Liver (tissue), 9 donors: Measurements from ENCODE around the gene KAT6B. TPM values are rescaled to one million over a fixed set of nuclear protein-coding genes. Genes with fewer than 3 reads are reported as not detected.

ENCODE experiments used
- DNase-seq: peaks from one replicate; pipeline ENCODE4 v3.0.0-alpha.2; 2017; ENCODE audit warnings: low spot score
- H3K27ac ChIP-seq, 2 donors: one replicate each; pipeline ENCODE4 v1.7.0; 2013; ENCODE audit warnings: inconsistent platforms in 2 of 2, low read length in 2 of 2, control low read depth in 1 of 2, low read depth in 1 of 2, mild to moderate bottlenecking in 1 of 2
- H3K27me3 ChIP-seq, 4 donors: one replicate each; pipeline versions ENCODE4 v1.6.1 to v1.7.0; 2013; ENCODE audit warnings: low read length in 3 of 4, inconsistent platforms in 1 of 4, mild to moderate bottlenecking in 1 of 4, moderate library complexity in 1 of 4; ENCODE audit not compliant: control insufficient read depth in 4 of 4, insufficient read depth in 4 of 4
- H3K36me3 ChIP-seq, 4 donors: one replicate each; pipeline versions ENCODE4 v1.6.1 to v1.7.0; 2013; ENCODE audit warnings: low read length in 3 of 4, mild to moderate bottlenecking in 3 of 4, low read depth in 1 of 4, moderate library complexity in 1 of 4; ENCODE audit not compliant: control insufficient read depth in 4 of 4, insufficient read depth in 3 of 4
- H3K4me1 ChIP-seq, 4 donors: one replicate each; pipeline versions ENCODE4 v1.6.1 to v1.7.0; 2013; ENCODE audit warnings: low read length in 3 of 4, mild to moderate bottlenecking in 3 of 4, moderate library complexity in 1 of 4; ENCODE audit not compliant: control insufficient read depth in 4 of 4, insufficient read depth in 4 of 4
- H3K4me3 ChIP-seq, 3 donors: one replicate each; pipeline versions ENCODE4 v1.6.1 to v1.7.0; 2013; ENCODE audit warnings: low read length in 3 of 3, control low read depth in 1 of 3, low read depth in 1 of 3, mild to moderate bottlenecking in 1 of 3
- H3K9ac ChIP-seq, 2 donors: one replicate each; pipeline ENCODE4 v1.7.0; 2013; ENCODE audit warnings: low read length in 2 of 2, mild to moderate bottlenecking in 2 of 2, moderate library complexity in 2 of 2, control low read depth in 1 of 2, low read depth in 1 of 2
- H3K9me3 ChIP-seq, 4 donors: one replicate each; pipeline versions ENCODE4 v1.6.1 to v1.7.0; 2013; ENCODE audit warnings: low read length in 3 of 4; ENCODE audit not compliant: control insufficient read depth in 4 of 4
- EGR1 ChIP-seq, 2 donors: IDR thresholded peaks; 2 replicates each; pipeline ENCODE4 v1.6.1; 2016 to 2018; ENCODE audit warnings: antibody characterized with exemption in 2 of 2, low read depth in 2 of 2
- FOXA1 ChIP-seq: IDR thresholded peaks from 2 replicates; pipeline ENCODE4 v1.6.1; 2016; ENCODE audit warnings: antibody characterized with exemption
- FOXA2 ChIP-seq: IDR thresholded peaks from 2 replicates; pipeline ENCODE4 v1.6.1; 2016; ENCODE audit warnings: antibody characterized with exemption
- GABPA ChIP-seq, 2 donors: IDR thresholded peaks in 1 of 2; conservative IDR thresholded peaks in 1 of 2; 2 replicates each; pipeline ENCODE4 v1.6.1; 2016; ENCODE audit warnings: antibody characterized with exemption in 2 of 2, mild to moderate bottlenecking in 1 of 2, moderate library complexity in 1 of 2
- HNF4A ChIP-seq, 2 donors: conservative IDR thresholded peaks; 2 replicates each; pipeline ENCODE4 v1.6.1; 2016; ENCODE audit warnings: antibody characterized with exemption in 2 of 2, mild to moderate bottlenecking in 2 of 2
- JUND ChIP-seq, 2 donors: IDR thresholded peaks; 2 replicates each; pipeline ENCODE4 v1.6.1; 2016; ENCODE audit warnings: antibody characterized with exemption in 2 of 2
- NR2F2 ChIP-seq: IDR thresholded peaks from 2 replicates; pipeline ENCODE4 v1.6.1; 2016; ENCODE audit warnings: antibody characterized with exemption
- RAD21 ChIP-seq, 2 donors: IDR thresholded peaks; 2 replicates each; pipeline ENCODE4 v1.6.1; 2016; ENCODE audit warnings: antibody characterized with exemption in 2 of 2, mild to moderate bottlenecking in 2 of 2
- RXRA ChIP-seq, 2 donors: IDR thresholded peaks; 2 replicates each; pipeline ENCODE4 v1.6.1; 2017 to 2018; ENCODE audit warnings: antibody characterized with exemption in 2 of 2, mild to moderate bottlenecking in 1 of 2
- SP1 ChIP-seq: IDR thresholded peaks from 2 replicates; pipeline ENCODE4 v1.6.1; 2018; ENCODE audit warnings: antibody characterized with exemption, mild to moderate bottlenecking
- TAF1 ChIP-seq: conservative IDR thresholded peaks from 2 replicates; pipeline ENCODE4 v1.6.1; 2016; ENCODE audit warnings: antibody characterized with exemption, mild to moderate bottlenecking
- YY1 ChIP-seq: IDR thresholded peaks from 2 replicates; pipeline ENCODE4 v1.6.1; 2016; ENCODE audit warnings: antibody characterized with exemption, mild to moderate bottlenecking
- WGBS: extraction: QIAGEN DNeasy Blood & Tissue Kit; methylation state at CpG from one replicate; pipeline ENCODE4 v1.1.7; 2013; 5-methylcytosine and 5-hydroxymethylcytosine counted together
- polyA plus RNA-seq, 2 donors: library from polyadenylated mRNA; stranded (reverse) in 1 of 2; unstranded in 1 of 2; fragments of 200-250 nt in 1 of 2; fragments of >200 nt in 1 of 2; fragmentation: Nextera tagmentation in 1 of 2; extraction: Ambion mirVana in 1 of 2; gene quantifications; one replicate each; pipeline versions ENCODE4 v1.2.1 to v1.2.3, GENCODE V29; 2013 to 2015
- total RNA-seq, 2 donors: library from RNA; depleted of rRNA; stranded (reverse); fragments of >200 nt; gene quantifications; one replicate each; pipeline ENCODE4 v1.2.3, GENCODE V29; 2014
- TF ChIP-seq, protein P1 (sequence below): IDR thresholded peaks from 2 replicates; pipeline ENCODE4 v1.6.1; 2016; ENCODE audit warnings: antibody characterized with exemption, mild to moderate bottlenecking
- TF ChIP-seq, protein P2 (sequence below): fragments of 150-350 bp; IDR thresholded peaks from 2 replicates; pipeline ENCODE4 v1.5.1; 2017; ENCODE audit warnings: improper control_type of control experiment, low read depth, low read length; ENCODE audit not compliant: missing input control
- TF ChIP-seq, protein P3 (sequence below): IDR thresholded peaks from 2 replicates; pipeline ENCODE4 v1.6.1; 2016; ENCODE audit warnings: antibody characterized with exemption
- TF ChIP-seq, protein P4 (sequence below): IDR thresholded peaks from 2 replicates; pipeline ENCODE4 v1.6.1; 2016; ENCODE audit warnings: antibody characterized with exemption
- TF ChIP-seq, protein P5 (sequence below): IDR thresholded peaks from 2 replicates; pipeline ENCODE4 v1.6.1; 2016; ENCODE audit warnings: antibody characterized with exemption
- donor health status: healthy.
- donor health status: healthy.
- donor health status: healthy.
- donor health status: healthy.
- donor health status: healthy.

Gene KAT6B
- total and polyA plus RNA-seq, 4 donors = 2.0 to 21.2 (median 8.8) TPM

DNA sequence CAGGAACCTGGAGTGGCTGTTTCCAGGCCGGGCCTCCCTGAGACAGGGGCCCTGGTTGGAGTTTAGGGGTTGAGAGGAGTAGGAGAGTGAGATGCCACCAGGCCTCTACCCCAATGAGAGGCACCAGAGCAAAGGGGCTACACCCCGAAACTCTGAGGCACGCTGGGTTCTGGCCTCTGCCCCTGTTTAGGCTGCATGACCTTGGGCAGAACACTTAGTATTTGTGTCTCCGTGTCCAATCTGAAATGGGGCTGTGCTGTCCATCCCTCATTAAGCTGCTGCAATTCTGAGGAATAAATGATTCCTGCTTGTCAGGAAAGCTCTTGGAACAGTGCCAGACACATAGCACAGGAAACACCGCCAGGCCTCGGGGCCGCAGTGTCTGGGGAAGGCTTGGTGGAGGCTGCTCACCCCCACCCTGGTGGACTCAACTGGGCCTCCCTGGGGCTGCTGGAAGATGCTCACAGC, 244.6 kb downstream of the KAT6B start:
- Histone ChIP-seq H3K27ac (no peak overlapping the region), H3K4me3 (no peak overlapping the region), H3K4me1 (no peaks in the 10 kb centered on the region), H3K9me3 (no peaks in the 10 kb centered on the region), H3K36me3 (no peaks in the 10 kb centered on the region), H3K9ac (no peak overlapping the region), H3K27me3 (no peaks in the 10 kb centered on the region)
- 76% methylated on average over 7 of the region's 7 CpGs for WGBS
- TF ChIP-seq, protein P1, sequence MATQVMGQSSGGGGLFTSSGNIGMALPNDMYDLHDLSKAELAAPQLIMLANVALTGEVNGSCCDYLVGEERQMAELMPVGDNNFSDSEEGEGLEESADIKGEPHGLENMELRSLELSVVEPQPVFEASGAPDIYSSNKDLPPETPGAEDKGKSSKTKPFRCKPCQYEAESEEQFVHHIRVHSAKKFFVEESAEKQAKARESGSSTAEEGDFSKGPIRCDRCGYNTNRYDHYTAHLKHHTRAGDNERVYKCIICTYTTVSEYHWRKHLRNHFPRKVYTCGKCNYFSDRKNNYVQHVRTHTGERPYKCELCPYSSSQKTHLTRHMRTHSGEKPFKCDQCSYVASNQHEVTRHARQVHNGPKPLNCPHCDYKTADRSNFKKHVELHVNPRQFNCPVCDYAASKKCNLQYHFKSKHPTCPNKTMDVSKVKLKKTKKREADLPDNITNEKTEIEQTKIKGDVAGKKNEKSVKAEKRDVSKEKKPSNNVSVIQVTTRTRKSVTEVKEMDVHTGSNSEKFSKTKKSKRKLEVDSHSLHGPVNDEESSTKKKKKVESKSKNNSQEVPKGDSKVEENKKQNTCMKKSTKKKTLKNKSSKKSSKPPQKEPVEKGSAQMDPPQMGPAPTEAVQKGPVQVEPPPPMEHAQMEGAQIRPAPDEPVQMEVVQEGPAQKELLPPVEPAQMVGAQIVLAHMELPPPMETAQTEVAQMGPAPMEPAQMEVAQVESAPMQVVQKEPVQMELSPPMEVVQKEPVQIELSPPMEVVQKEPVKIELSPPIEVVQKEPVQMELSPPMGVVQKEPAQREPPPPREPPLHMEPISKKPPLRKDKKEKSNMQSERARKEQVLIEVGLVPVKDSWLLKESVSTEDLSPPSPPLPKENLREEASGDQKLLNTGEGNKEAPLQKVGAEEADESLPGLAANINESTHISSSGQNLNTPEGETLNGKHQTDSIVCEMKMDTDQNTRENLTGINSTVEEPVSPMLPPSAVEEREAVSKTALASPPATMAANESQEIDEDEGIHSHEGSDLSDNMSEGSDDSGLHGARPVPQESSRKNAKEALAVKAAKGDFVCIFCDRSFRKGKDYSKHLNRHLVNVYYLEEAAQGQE = no peak
- TF ChIP-seq, protein P2, sequence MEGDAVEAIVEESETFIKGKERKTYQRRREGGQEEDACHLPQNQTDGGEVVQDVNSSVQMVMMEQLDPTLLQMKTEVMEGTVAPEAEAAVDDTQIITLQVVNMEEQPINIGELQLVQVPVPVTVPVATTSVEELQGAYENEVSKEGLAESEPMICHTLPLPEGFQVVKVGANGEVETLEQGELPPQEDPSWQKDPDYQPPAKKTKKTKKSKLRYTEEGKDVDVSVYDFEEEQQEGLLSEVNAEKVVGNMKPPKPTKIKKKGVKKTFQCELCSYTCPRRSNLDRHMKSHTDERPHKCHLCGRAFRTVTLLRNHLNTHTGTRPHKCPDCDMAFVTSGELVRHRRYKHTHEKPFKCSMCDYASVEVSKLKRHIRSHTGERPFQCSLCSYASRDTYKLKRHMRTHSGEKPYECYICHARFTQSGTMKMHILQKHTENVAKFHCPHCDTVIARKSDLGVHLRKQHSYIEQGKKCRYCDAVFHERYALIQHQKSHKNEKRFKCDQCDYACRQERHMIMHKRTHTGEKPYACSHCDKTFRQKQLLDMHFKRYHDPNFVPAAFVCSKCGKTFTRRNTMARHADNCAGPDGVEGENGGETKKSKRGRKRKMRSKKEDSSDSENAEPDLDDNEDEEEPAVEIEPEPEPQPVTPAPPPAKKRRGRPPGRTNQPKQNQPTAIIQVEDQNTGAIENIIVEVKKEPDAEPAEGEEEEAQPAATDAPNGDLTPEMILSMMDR = no peak
- TF ChIP-seq SP1 (no peak), HNF4A (conservative IDR thresholded peaks at IDR 0.05) (no peak), FOXA1 (no peak), TAF1 (no peak), GABPA (IDR thresholded peaks at IDR 0.05 in 1 of 2, conservative IDR thresholded peaks at IDR 0.05 in 1 of 2) (no peak), NR2F2 (no peak), EGR1 (IDR thresholded peaks at IDR 0.05; ENCODE audit: low read depth in 2 of 2) (no peak), JUND (IDR thresholded peaks at IDR 0.05) (no peak), FOXA2 (no peak), YY1 (no peak), RXRA (IDR thresholded peaks at IDR 0.05) (no peak), RAD21 (IDR thresholded peaks at IDR 0.05) (no peak)
- TF ChIP-seq, protein P3, sequence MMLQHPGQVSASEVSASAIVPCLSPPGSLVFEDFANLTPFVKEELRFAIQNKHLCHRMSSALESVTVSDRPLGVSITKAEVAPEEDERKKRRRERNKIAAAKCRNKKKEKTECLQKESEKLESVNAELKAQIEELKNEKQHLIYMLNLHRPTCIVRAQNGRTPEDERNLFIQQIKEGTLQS = no peak
- TF ChIP-seq, protein P4, sequence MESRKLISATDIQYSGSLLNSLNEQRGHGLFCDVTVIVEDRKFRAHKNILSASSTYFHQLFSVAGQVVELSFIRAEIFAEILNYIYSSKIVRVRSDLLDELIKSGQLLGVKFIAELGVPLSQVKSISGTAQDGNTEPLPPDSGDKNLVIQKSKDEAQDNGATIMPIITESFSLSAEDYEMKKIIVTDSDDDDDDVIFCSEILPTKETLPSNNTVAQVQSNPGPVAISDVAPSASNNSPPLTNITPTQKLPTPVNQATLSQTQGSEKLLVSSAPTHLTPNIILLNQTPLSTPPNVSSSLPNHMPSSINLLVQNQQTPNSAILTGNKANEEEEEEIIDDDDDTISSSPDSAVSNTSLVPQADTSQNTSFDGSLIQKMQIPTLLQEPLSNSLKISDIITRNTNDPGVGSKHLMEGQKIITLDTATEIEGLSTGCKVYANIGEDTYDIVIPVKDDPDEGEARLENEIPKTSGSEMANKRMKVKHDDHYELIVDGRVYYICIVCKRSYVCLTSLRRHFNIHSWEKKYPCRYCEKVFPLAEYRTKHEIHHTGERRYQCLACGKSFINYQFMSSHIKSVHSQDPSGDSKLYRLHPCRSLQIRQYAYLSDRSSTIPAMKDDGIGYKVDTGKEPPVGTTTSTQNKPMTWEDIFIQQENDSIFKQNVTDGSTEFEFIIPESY = no peak
- TF ChIP-seq, protein P5, sequence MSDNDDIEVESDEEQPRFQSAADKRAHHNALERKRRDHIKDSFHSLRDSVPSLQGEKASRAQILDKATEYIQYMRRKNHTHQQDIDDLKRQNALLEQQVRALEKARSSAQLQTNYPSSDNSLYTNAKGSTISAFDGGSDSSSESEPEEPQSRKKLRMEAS = no peak
- no peak for DNase-seq
